Thyroid gland (tissue), 4 donors: Measurements from ENCODE around the gene ARTN. TPM values are rescaled to one million over a fixed set of nuclear protein-coding genes. Genes with fewer than 3 reads are reported as not detected.

ENCODE experiments used
- DNase-seq, 2 donors: peaks; one replicate each; pipeline ENCODE4 v3.0.0-alpha.2; 2019
- H3K27ac ChIP-seq, 3 donors: fragments of 200-600 bp; sonication (generic); 1 replicate in 2 of 3; 2 replicates in 1 of 3; pipeline ENCODE4 v1.5.1; 2016 to 2019; ENCODE audit warnings: mild to moderate bottlenecking in 1 of 3, moderate library complexity in 1 of 3
- H3K27me3 ChIP-seq: fragments of 200-600 bp; sonication (generic); one replicate; pipeline ENCODE4 v1.5.1; 2019
- H3K36me3 ChIP-seq, 2 donors: fragments of 200-600 bp; sonication (generic); one replicate each; pipeline ENCODE4 v1.5.1; 2016 to 2019
- H3K4me1 ChIP-seq, 2 donors: fragments of 200-600 bp; sonication (generic); one replicate each; pipeline ENCODE4 v1.5.1; 2017 to 2019
- H3K4me3 ChIP-seq, 3 donors: fragments of 200-600 bp; sonication (generic); replicated peaks in 1 of 3; 1 replicate in 2 of 3; 2 replicates in 1 of 3; pipeline ENCODE4 v1.5.1; 2016; ENCODE audit warnings: mild to moderate bottlenecking in 1 of 3
- H3K9me3 ChIP-seq: fragments of 200-600 bp; sonication (generic); one replicate; pipeline ENCODE4 v1.5.1; 2017
- POLR2A ChIP-seq, 2 donors: fragments of 450-650 bp; IDR thresholded peaks; one replicate each; pipeline ENCODE4 v1.6.1; 2017; ENCODE audit warnings: antibody characterized with exemption in 2 of 2, mild to moderate bottlenecking in 2 of 2, moderate library complexity in 1 of 2
- WGBS, 2 donors: methylation state at CpG; one replicate each; pipeline ENCODE4 v1.1.5; 2017; 5-methylcytosine and 5-hydroxymethylcytosine counted together
- intact Hi-C: fragments of 100-400 bp; cut with DNase I; formaldehyde crosslinking; loops from one replicate; pipeline ENCODE4 v1.15.1; 2023
- total RNA-seq, 4 donors: library from RNA; depleted of rRNA; stranded (reverse); fragments of >200 nt; gene quantifications; one replicate each; pipeline ENCODE4 v1.2.3, GENCODE V29; 2016
- TF ChIP-seq, protein P1 (sequence below), 6 experiments: fragments of 200-600 bp in 3 of 6; fragments of 450-650 bp in 3 of 6; sonication (generic) in 3 of 6; IDR thresholded peaks; one replicate each; pipeline ENCODE4 v1.5.1; 2016 to 2019; ENCODE audit warnings: antibody characterized with exemption in 6 of 6, mild to moderate bottlenecking in 2 of 6, inconsistent platforms in 1 of 6, moderate library complexity in 1 of 6

ARTN gene
- total RNA-seq, 4 donors from 2014 or later, result 0.40 to 2.0 (median 0.80) TPM

GRCh38 chr1:43979528-43980254 is 46.1 kb downstream of the ARTN start:
- peak; percentile 41 to 46 for DNase-seq
- Histone ChIP-seq H3K27me3 (no peaks in the 10 kb centered on the region), H3K4me1 (peaks cover 27 to 40% of the 10 kb centered on the region in 2 donors), H3K4me3 (peak overlapping the region in 2 of 3 donors; percentile 30 to 52), H3K9me3 (no peaks in the 10 kb centered on the region), H3K36me3 (peaks cover 9 to 14% of the 10 kb centered on the region in 2 donors), H3K27ac (no peak overlapping the region)
- intact Hi-C loops, result no loop called here
- 0 to 16% methylated on average over 3 to 5 of the region's 45 CpGs for WGBS, 2 donors
- TF ChIP-seq, protein P1, sequence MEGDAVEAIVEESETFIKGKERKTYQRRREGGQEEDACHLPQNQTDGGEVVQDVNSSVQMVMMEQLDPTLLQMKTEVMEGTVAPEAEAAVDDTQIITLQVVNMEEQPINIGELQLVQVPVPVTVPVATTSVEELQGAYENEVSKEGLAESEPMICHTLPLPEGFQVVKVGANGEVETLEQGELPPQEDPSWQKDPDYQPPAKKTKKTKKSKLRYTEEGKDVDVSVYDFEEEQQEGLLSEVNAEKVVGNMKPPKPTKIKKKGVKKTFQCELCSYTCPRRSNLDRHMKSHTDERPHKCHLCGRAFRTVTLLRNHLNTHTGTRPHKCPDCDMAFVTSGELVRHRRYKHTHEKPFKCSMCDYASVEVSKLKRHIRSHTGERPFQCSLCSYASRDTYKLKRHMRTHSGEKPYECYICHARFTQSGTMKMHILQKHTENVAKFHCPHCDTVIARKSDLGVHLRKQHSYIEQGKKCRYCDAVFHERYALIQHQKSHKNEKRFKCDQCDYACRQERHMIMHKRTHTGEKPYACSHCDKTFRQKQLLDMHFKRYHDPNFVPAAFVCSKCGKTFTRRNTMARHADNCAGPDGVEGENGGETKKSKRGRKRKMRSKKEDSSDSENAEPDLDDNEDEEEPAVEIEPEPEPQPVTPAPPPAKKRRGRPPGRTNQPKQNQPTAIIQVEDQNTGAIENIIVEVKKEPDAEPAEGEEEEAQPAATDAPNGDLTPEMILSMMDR (IDR thresholded peaks at IDR 0.05), result no peak
- TF ChIP-seq POLR2A (IDR thresholded peaks at IDR 0.05), result no peak

DNA sequence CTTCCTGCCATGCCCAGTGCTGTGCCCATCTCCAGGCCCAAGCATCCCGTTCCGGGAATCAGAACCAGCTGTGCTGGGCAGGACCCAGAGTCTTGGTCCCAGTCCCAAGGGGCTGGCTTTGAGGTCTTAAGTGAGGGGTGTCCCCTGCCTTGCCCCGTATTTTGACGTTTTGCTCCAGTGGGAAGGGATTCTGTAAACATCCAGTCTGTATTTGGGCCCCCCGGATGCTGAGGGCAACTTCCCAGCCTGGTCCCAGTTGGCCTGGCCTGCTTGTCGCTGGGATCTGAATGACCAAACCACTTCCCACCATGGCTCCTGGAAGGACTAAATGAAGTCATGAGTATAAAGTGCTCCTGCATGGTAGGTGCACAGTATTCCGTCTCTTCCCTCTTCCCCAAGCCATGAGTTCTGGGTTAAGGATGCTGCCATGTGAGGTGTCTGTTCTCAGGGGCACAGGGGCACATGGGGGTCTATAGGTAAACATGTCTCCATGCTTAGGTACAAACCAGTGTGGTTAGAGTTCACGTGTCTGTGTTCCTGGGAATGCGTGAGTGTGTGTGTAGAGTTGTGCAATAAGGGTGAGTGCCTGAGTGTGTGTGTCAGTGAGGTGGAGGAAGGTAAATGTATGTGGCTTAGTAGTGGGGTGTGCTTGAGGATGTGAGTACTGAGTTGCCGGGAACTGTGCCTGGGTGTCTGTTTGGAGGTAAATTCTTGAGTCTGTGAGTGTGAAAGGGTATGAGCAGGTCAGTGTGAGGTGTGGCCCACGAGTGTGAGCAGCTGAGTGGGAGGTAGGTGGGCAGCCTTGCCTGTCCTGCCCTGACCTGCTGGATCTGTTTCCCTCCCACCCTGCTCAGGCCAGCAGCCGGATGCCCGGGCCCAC is 46.9 kb downstream of the ARTN start:
- no peak for DNase-seq
- TF ChIP-seq, protein P1 (IDR thresholded peaks at IDR 0.05), result no peak
- TF ChIP-seq POLR2A (IDR thresholded peaks at IDR 0.05), result no peak
- H3K27me3 ChIP-seq, result no peaks in the 10 kb centered on the region
- intact Hi-C loops, result no loop called here
- peaks cover 25 to 39% of the 10 kb centered on the region in 2 donors for H3K4me1 ChIP-seq
- H3K36me3 ChIP-seq, result peaks cover 9 to 14% of the 10 kb centered on the region in 2 donors
- H3K27ac ChIP-seq, result no peak overlapping the region
- no peaks in the 10 kb centered on the region for H3K9me3 ChIP-seq
- no peak overlapping the region for H3K4me3 ChIP-seq
- 67% methylated on average over 11 to 13 of the region's 13 CpGs for WGBS, 2 donors

DNA sequence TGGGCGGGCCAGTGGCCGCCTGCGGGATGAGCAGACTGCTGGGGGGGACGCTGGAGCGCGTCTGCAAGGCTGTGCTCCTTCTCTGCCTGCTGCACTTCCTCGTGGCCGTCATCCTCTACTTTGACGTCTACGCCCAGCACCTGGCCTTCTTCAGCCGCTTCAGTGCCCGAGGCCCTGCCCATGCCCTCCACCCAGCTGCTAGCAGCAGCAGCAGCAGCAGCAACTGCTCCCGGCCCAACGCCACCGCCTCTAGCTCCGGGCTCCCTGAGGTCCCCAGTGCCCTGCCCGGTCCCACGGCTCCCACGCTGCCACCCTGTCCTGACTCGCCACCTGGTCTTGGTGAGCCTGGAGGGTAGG is 47.5 kb downstream of the ARTN start:
- Histone ChIP-seq H3K4me3 (no peak overlapping the region), H3K4me1 (peaks cover 19 to 33% of the 10 kb centered on the region in 2 donors), H3K9me3 (no peaks in the 10 kb centered on the region), H3K27me3 (no peaks in the 10 kb centered on the region), H3K27ac (no peak overlapping the region), H3K36me3 (peaks cover 9 to 14% of the 10 kb centered on the region in 2 donors)
- WGBS, 2 donors, result 91 to 96% methylated on average over 12 to 20 of the region's 20 CpGs
- no peak for DNase-seq
- no peak for TF ChIP-seq POLR2A (IDR thresholded peaks at IDR 0.05)
- TF ChIP-seq, protein P1 (IDR thresholded peaks at IDR 0.05), result no peak
- intact Hi-C loops, result no loop called here

DNA sequence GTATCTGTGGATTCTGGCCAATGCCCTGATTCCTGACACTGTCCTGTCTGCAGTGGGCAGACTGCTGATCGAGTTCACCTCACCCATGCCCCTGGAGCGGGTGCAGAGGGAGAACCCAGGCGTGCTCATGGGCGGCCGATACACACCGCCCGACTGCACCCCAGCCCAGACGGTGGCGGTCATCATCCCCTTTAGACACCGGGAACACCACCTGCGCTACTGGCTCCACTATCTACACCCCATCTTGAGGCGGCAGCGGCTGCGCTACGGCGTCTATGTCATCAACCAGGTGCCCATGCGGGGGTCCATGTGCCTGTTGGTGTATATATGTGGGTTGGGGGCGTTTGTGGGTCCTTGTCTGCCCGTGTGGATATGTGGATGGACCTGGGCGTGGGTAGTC is 48.0 kb downstream of the ARTN start:
- DNase-seq, result no peak
- TF ChIP-seq, protein P1 (IDR thresholded peaks at IDR 0.05), result no peak
- TF ChIP-seq POLR2A (IDR thresholded peaks at IDR 0.05), result no peak
- 97% methylated on average over 8 of the region's 20 CpGs; no CpG with 5 or more reads in 1 of the 2 donors for WGBS, 2 donors
- Histone ChIP-seq H3K27me3 (no peaks in the 10 kb centered on the region), H3K4me1 (peaks cover 15 to 27% of the 10 kb centered on the region in 2 donors), H3K36me3 (peaks cover 8 to 11% of the 10 kb centered on the region in 2 donors), H3K4me3 (no peak overlapping the region), H3K27ac (no peak overlapping the region), H3K9me3 (no peaks in the 10 kb centered on the region)
- intact Hi-C loops, result no loop called here
